ENCODE data around the gene PARP12.

Gene PARP12

DNA sequence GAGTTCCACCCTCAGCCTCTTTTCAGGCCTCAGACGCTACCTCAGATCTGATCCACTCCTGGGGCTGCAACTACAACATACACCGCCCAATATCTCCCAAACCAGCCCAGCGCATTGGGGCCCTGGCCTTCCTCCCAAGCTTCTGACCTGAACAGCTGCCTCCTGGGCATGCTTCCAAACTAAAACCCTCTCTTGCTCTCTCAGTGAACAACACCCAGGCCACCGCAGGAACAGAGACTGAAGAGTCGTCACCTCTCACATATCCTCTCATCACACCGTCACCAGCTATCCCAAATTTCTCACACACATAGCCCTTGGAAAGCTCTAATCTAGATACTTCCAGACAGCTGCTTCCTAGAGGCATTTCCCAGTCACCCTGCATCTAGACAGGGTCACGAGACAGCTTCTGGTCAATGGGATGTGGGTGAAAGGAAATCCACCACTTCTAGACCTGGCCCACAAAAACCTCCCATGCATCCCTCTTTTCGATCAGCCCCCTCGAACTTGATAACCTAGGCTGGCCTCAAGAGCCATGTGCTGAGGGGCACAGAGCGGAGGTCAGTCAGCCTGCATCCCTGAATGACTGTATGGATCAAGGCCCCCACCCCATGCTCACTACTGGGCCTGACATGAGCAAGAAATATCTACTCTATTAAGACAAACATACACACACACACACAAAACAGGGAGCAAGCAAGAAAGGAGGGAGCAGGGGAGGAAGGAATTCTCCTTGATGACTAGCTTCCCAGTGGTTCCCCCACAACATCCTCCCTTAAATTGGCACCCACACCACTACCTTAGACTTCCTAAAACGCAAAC is 1.8 kb downstream of the PARP12 start:
- H3K4me3 ChIP-seq (ENCODE audit: low read depth, low read length), result no peak overlapping the region
- in situ Hi-C loops (cut with HindIII; ENCODE audit: low sequenced_read_pairs), result no loop called here
- DNase-seq (ENCODE audit: low read depth, low spot score), result peak; percentile 32
- TF ChIP-seq CTCF (IDR thresholded peaks at IDR 0.05; ENCODE audit: low read depth, low read length), result no peak

- in situ Hi-C loops (cut with HindIII; ENCODE audit: low sequenced_read_pairs), result no loop called here
- no peak for TF ChIP-seq CTCF (IDR thresholded peaks at IDR 0.05; ENCODE audit: low read depth, low read length)
- no peak for DNase-seq (ENCODE audit: low read depth, low spot score)
- no peak overlapping the region for H3K4me3 ChIP-seq (ENCODE audit: low read depth, low read length)
Observed at GRCh38 chr7:140060243-140060630, 2.5 kb downstream of the PARP12 start.

- peak; percentile 87 for DNase-seq (ENCODE audit: low read depth, low spot score)
- no peak for TF ChIP-seq CTCF (IDR thresholded peaks at IDR 0.05; ENCODE audit: low read depth, low read length)
- no peak overlapping the region for H3K4me3 ChIP-seq (ENCODE audit: low read depth, low read length)
- in situ Hi-C loops (cut with HindIII; ENCODE audit: low sequenced_read_pairs), result no loop called here
Observed at GRCh38 chr7:140059273-140060242, 3.2 kb downstream of the PARP12 start.

- DNase-seq (ENCODE audit: low read depth, low spot score), result no peak
- in situ Hi-C loops (cut with HindIII; ENCODE audit: low sequenced_read_pairs), result no loop called here
- TF ChIP-seq CTCF (IDR thresholded peaks at IDR 0.05; ENCODE audit: low read depth, low read length), result no peak
- H3K4me3 ChIP-seq (ENCODE audit: low read depth, low read length), result no peak overlapping the region
Observed at GRCh38 chr7:140058517-140058916, 4.2 kb downstream of the PARP12 start.

GRCh38 chr7:140057143-140057535 is 5.6 kb downstream of the PARP12 start:
- TF ChIP-seq CTCF (IDR thresholded peaks at IDR 0.05; ENCODE audit: low read depth, low read length), result no peak
- H3K4me3 ChIP-seq (ENCODE audit: low read depth, low read length), result no peak overlapping the region
- in situ Hi-C loops (cut with HindIII; ENCODE audit: low sequenced_read_pairs), result no loop called here
- DNase-seq (ENCODE audit: low read depth, low spot score), result no peak

DNA sequence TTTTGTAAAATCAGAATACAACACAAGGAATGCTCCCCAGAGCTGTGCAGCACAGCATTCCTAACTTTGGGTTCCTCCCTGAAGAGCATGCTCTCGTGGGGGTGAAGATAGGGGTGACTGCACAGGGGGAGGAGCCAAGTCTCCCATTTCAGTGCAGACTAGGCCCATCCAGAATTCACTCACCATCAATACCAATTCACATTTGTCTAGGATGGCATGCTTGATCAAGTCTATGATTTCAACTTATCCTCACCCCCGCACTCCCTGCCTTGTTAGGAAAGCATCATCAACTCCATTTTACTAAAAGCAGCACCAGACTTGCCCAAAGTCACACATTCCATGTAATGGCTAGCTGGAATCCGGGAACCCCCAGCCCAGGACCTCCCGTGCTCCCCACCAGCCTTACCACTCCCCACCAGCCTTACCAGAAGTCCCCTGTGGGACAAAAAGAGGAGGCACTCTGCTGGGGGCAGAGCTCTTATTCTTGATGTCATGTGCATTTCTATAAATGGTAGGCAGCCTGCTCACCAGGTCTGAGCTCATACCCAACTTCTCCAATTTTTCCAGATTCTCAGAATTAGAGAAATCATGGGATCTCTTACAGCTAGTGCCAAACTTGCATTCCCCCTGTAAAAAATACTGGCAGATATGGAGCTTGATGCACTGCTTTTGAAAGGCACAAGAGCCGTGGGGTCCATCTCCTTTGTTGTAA is 6.2 kb downstream of the PARP12 start:
- no peak for TF ChIP-seq CTCF (IDR thresholded peaks at IDR 0.05; ENCODE audit: low read depth, low read length)
- in situ Hi-C loops (cut with HindIII; ENCODE audit: low sequenced_read_pairs), result no loop called here
- DNase-seq (ENCODE audit: low read depth, low spot score), result no peak
- no peak overlapping the region for H3K4me3 ChIP-seq (ENCODE audit: low read depth, low read length)
